Measurements from ENCODE around the gene ADISSP.
A peak's percentile ranks its signal among the peaks of the same experiment; 100 is the strongest.

Gene ADISSP

DNA sequence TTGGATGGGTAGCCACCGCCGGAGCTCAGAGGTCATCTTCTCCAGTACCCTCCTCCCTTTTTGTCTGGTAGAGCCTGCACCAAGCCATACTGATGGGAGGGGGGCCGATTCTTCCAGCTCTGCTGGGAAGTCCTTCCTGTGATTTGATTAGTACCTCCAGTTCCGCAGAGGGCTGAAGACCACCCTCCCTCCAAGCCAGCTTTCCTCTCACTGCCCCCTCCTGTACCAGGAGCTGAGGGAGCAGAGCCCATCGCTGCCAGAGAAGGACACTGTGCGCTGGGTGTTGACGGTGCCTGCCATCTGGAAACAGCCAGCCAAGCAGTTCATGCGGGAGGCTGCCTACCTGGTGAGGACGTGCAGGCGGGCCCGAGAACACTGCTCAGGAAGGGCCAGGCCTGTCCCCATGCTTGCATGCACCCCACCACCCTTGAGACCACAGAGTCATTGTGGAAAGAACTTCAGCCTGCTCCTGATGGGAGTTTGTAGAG lies 21.8 kb downstream of the ADISSP start:
- H3K27ac ChIP-seq, result no peak overlapping the region
- TF ChIP-seq, protein P1, sequence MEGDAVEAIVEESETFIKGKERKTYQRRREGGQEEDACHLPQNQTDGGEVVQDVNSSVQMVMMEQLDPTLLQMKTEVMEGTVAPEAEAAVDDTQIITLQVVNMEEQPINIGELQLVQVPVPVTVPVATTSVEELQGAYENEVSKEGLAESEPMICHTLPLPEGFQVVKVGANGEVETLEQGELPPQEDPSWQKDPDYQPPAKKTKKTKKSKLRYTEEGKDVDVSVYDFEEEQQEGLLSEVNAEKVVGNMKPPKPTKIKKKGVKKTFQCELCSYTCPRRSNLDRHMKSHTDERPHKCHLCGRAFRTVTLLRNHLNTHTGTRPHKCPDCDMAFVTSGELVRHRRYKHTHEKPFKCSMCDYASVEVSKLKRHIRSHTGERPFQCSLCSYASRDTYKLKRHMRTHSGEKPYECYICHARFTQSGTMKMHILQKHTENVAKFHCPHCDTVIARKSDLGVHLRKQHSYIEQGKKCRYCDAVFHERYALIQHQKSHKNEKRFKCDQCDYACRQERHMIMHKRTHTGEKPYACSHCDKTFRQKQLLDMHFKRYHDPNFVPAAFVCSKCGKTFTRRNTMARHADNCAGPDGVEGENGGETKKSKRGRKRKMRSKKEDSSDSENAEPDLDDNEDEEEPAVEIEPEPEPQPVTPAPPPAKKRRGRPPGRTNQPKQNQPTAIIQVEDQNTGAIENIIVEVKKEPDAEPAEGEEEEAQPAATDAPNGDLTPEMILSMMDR (IDR thresholded peaks at IDR 0.05), result no peak
- TF ChIP-seq ZFX (IDR thresholded peaks at IDR 0.05; ENCODE audit: borderline replicate concordance), result no peak

DNA sequence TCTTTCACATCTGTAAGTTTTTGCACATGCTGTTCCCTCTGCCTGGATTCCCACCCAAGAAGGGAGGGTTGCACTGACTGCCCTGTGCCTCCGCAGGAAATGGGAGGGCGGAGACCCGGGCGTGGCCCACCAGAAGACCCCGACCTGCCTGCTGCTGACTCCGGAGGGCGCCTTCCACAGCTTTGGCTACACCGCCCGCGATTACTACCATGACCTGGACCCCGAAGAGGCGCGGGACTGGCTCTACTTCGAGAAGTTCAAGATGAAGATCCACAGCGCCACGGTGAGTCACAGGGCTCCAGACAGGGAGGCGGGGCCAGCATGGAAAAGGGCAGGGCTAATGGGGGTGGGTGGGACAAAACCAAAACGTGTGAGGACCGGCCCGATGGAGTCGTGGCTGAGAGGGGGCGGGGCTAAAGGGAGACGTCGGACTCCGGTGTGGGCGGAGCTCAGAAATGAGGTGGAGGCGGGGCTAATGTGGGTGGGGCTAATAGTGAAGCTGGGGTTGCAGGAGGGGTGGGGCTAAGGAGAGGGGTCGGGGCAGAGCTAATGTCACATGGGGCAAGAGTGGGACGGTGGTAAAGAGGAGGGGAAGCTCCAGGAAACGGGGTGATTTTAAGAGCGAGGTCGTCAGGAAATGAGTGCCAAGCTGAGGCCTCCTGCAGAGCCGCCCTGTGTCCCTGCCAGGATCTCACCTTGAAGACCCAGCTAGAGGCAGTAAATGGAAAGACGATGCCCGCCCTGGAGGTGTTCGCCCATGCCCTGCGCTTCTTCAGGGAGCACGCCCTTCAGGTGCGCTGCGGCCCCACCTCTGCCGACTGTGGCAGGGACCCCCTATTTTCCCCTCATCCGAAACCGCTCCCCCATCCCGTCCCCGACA lies 22.5 kb downstream of the ADISSP start:
- TF ChIP-seq, protein P1 (IDR thresholded peaks at IDR 0.05), result peak; percentile 33
- no peak for TF ChIP-seq ZFX (IDR thresholded peaks at IDR 0.05; ENCODE audit: borderline replicate concordance)
- H3K27ac ChIP-seq, result no peak overlapping the region

DNA sequence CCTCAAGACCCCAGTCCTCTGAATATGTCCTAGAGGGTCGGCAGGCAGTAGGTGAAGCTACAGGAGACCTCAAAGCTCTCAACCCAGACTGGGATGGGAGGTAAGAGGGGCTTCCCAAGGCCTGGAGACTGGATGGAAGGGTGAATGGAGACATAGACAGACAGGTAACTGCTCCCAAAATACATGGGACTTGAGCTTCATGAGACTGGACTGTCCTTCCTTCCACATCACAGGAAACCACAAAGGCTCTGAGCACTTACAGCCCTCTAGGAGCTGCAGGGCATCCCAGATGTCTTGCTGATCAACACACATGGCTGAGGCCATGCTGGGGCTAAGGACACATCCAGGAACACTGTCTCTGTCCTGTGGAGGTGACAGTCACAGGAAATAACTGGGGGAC lies 23.5 kb downstream of the ADISSP start:
- H3K27ac ChIP-seq, result no peak overlapping the region
- TF ChIP-seq ZFX (IDR thresholded peaks at IDR 0.05; ENCODE audit: borderline replicate concordance), result no peak
- TF ChIP-seq, protein P1 (IDR thresholded peaks at IDR 0.05), result no peak

DNA sequence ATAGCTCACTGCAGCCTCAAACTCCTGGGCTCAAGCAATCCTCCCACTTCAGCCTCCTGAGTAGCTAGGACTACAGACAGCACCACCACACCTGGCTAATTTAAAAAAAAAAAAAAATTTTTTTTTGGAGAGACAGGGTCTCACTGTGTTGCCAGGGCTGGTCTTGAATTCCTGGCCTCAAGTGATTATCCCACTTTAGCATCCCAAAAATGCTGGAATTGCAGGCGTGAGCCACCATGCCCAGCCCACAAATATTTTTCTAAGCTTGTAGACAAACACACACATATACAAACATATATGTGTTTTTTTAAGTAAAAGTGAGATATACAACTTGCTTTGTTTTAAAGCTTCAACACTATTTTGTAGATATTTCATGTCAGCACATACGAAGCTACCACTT lies 24.3 kb downstream of the ADISSP start:
- TF ChIP-seq ZFX (IDR thresholded peaks at IDR 0.05; ENCODE audit: borderline replicate concordance), result no peak
- TF ChIP-seq, protein P1 (IDR thresholded peaks at IDR 0.05), result no peak
- H3K27ac ChIP-seq, result no peak overlapping the region

DNA sequence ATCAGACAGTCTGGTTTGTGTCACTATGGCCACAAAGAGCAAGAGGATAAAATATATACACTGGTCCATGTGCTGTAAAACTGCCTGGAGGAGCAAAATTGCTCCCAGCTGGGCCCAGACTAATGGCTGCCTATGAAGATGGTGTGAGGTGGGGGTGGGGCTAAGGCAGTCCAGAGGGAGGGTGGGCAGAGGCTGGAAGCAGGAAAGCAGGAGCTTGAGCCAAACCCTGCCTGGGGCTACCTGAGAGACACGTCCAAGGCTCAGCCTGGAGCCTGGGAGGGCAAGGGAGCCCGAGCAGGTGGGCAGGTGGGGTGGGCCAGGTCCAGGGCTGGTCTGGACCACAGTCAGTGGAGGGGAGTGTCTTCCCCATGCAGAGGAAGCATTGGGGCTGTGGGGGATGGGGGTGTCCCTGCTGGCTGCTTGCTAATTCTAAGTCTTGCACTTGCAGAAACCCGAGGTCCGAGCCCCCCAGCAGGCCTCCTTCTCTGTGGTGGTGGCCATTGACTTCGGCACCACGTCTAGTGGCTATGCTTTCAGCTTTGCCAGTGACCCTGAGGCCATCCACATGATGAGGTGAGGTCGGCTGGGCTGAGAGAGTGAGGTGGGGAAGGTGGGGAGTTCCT lies 25.6 kb downstream of the ADISSP start:
- H3K27ac ChIP-seq, result no peak overlapping the region
- TF ChIP-seq ZFX (IDR thresholded peaks at IDR 0.05; ENCODE audit: borderline replicate concordance), result no peak
- TF ChIP-seq, protein P1 (IDR thresholded peaks at IDR 0.05), result no peak

DNA sequence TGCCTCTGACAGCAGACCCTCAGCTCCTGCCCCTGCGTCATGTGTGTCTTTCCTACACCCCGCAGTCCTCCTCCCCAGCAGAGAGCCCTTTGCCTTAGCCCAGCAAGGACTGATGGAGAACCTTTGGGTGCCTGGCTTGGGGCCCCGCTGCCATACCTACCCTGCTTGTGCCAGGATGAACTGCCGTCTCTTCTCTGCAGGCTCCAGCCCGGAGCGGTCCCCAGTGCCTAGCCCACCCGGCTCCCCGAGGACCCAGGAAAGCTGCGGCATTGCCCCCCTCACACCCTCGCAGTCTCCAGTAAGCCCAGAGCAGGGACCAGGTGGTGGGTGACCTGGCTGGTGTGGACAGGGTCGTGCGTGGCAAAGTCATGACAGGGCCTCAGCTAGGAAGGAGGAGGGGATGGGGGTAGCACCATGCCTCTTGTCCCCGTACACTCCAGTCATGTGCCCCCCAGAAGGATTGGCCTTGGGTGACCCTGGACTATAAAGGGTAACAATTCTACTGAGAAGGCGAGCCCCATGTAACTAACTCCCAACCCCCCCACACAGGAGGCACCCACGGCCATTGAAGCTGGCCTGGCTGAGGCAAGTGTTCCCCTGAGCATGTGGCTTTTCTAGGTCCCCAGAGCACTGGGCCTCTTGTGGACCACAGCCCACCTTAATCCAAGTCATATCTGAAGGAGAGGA lies 26.8 kb downstream of the ADISSP start:
- H3K27ac ChIP-seq, result no peak overlapping the region
- TF ChIP-seq, protein P1 (IDR thresholded peaks at IDR 0.05), result no peak
- no peak for TF ChIP-seq ZFX (IDR thresholded peaks at IDR 0.05; ENCODE audit: borderline replicate concordance)
